Prostate gland (tissue), 2 donors: Measurements from ENCODE around the gene SSH2.

Experiments used
- CTCF ChIP-seq, 4 experiments: fragments of 200-600 bp in 2 of 4; fragments of 450-650 bp in 2 of 4; sonication (generic) in 2 of 4; IDR thresholded peaks; 1 replicate in 3 of 4; 2 replicates in 1 of 4; pipeline ENCODE4 v1.5.1; 2016 to 2019; ENCODE audit warnings: antibody characterized with exemption in 4 of 4, mild to moderate bottlenecking in 2 of 4, moderate library complexity in 2 of 4
- POLR2A ChIP-seq: fragments of 450-650 bp; IDR thresholded peaks from one replicate; pipeline ENCODE4 v1.6.1; 2016; ENCODE audit warnings: antibody characterized with exemption, mild to moderate bottlenecking

- no peak for TF ChIP-seq CTCF (IDR thresholded peaks at IDR 0.05)
- TF ChIP-seq POLR2A: no peak
Observed at GRCh38 chr17:29847118-29847517, 82.9 kb downstream of the SSH2 start.
